Skeletal muscle tissue (tissue), 4 donors: ENCODE measurements around the gene PPA1. TPM values are rescaled to one million over a fixed set of nuclear protein-coding genes. Genes with fewer than 3 reads are reported as not detected.
A peak's percentile ranks its signal among the peaks of the same experiment; 100 is the strongest.
"Not testable (repeated sequence)": the region's sequence is repeated elsewhere in the genome, so short reads cannot be mapped to it uniquely, and the experiment has no call there.

Experiments
- H3K27ac ChIP-seq: one replicate; pipeline ENCODE4 v1.7.0; 2013; ENCODE audit warnings: mild to moderate bottlenecking, low read depth, low read length, inconsistent platforms
- H3K27me3 ChIP-seq, 3 donors: one replicate each; pipeline ENCODE4 v1.7.0; 2013; ENCODE audit warnings: low read length in 3 of 3; ENCODE audit not compliant: control insufficient read depth in 3 of 3, insufficient read depth in 3 of 3
- H3K36me3 ChIP-seq, 3 donors: one replicate each; pipeline ENCODE4 v1.7.0; 2013; ENCODE audit warnings: low read length in 3 of 3; ENCODE audit not compliant: control insufficient read depth in 3 of 3, insufficient read depth in 3 of 3
- H3K4me1 ChIP-seq, 3 donors: one replicate each; pipeline ENCODE4 v1.7.0; 2013; ENCODE audit warnings: low read length in 3 of 3, mild to moderate bottlenecking in 3 of 3; ENCODE audit not compliant: control insufficient read depth in 3 of 3, insufficient read depth in 3 of 3
- H3K4me3 ChIP-seq, 3 donors: one replicate each; pipeline ENCODE4 v1.7.0; 2013; ENCODE audit warnings: low read length in 3 of 3
- H3K9ac ChIP-seq, 3 donors: one replicate each; pipeline ENCODE4 v1.7.0; 2013; ENCODE audit warnings: low read length in 3 of 3, mild to moderate bottlenecking in 3 of 3, moderate library complexity in 2 of 3, low read depth in 1 of 3
- H3K9me3 ChIP-seq, 3 donors: one replicate each; pipeline ENCODE4 v1.7.0; 2013; ENCODE audit warnings: low read length in 3 of 3; ENCODE audit not compliant: control insufficient read depth in 3 of 3
- total RNA-seq: library from RNA; depleted of rRNA; stranded (reverse); fragments of >200 nt; gene quantifications from one replicate; pipeline ENCODE4 v1.2.3, GENCODE V29; 2014
- donor health status: Osteomylitis.

PPA1 gene
- total RNA-seq, 1 donor from 2014 or later = 59.5 TPM

- H3K27me3 ChIP-seq, H3K27ac ChIP-seq, H3K4me1 ChIP-seq, H3K9ac ChIP-seq, H3K9me3 ChIP-seq, H3K36me3 ChIP-seq, H3K4me3 ChIP-seq: not testable (repeated sequence)
These were observed 4.8 kb upstream of the PPA1 start for GRCh38 chr10:70237958-70238536.

DNA sequence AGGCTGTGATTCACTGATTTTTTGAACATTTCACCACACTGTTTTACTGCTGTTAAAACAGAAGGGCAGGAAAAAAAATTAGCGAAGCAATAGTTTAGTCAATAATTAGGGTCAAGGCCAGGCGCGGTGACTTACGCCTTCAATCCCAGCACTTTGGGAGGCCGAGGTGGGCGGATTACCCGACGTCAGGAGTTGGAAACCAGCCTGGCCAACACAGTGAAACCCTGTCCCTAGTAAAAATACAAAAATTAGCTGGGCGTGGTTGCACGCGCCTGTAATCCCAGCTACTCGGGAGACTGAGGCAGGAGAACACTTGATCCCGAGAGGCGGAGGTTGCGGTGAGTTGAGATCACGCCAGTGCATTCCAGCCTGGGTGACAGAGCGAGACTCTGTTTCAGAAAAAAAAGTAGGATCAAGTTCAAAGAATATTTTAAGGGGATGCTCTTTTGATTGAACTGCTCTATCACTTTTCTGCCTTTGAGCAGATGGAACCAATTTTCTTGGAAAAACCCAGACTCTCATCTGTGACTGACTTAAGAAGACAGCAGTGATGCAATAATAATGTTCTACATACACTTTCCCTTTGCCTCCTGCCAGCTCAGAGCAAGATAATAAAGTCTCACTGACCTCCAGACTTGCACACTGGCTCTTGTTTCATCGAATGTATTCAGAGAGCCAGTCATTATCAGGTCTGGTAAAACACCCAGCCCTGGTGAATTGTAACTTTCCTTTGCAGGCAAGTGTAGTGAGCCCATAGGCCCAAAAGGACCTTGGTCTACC is 1.6 kb upstream of the PPA1 start:
- peak overlapping the region; percentile 4 for H3K27ac ChIP-seq
- H3K4me3 ChIP-seq = no peak overlapping the region
- H3K9me3 ChIP-seq = no peaks in the 10 kb centered on the region
- H3K4me1 ChIP-seq = peaks cover 6 to 16% (median 13%) of the 10 kb centered on the region in 3 donors
- no peaks in the 10 kb centered on the region for H3K27me3 ChIP-seq
- H3K9ac ChIP-seq = no peak overlapping the region
- H3K36me3 ChIP-seq = peaks cover 0 to 3% (median 2%) of the 10 kb centered on the region in 3 donors

DNA sequence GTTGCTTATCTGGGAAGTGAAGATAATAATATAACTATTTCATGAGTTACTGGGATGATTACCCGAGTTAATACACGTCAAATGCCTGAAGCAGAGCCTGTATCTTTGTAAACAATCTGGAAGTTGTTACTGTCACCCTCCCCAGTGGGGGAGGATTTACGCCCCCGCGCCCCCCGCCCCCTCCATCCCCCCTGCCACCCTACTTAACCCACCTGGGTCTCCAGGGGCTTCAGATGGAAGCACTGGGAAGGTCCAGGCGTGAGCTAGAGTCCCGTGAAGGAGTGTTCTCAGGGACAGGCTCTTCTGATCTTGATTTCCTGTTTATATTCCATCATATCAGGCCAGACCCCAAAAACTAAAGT is 691 bp upstream of the PPA1 start:
- H3K27ac ChIP-seq = peak overlapping the region; percentile 81
- H3K36me3 ChIP-seq = peaks cover 0 to 3% (median 2%) of the 10 kb centered on the region in 3 donors
- peak overlapping the region; percentile 79 to 87 (median 86) for H3K4me3 ChIP-seq
- no peaks in the 10 kb centered on the region for H3K27me3 ChIP-seq
- H3K9ac ChIP-seq = peak overlapping the region; percentile 87 to 91 (median 91)
- H3K9me3 ChIP-seq = no peaks in the 10 kb centered on the region
- H3K4me1 ChIP-seq = peaks cover 6 to 16% (median 13%) of the 10 kb centered on the region in 3 donors

GRCh38 chr10:70232859-70233108 is 445 bp downstream of the PPA1 start:
- H3K9ac ChIP-seq = peak overlapping the region; percentile 76 to 87 (median 86)
- H3K27me3 ChIP-seq = no peaks in the 10 kb centered on the region
- H3K36me3 ChIP-seq = peaks cover 0 to 6% (median 6%) of the 10 kb centered on the region in 3 donors
- no peaks in the 10 kb centered on the region for H3K9me3 ChIP-seq
- peaks cover 11 to 16% (median 13%) of the 10 kb centered on the region in 3 donors for H3K4me1 ChIP-seq
- H3K27ac ChIP-seq = peak overlapping the region; percentile 81
- peak overlapping the region; percentile 79 to 85 (median 84) for H3K4me3 ChIP-seq

GRCh38 chr10:70232155-70232858 is 922 bp downstream of the PPA1 start:
- peak overlapping the region; percentile 81 for H3K27ac ChIP-seq
- peak overlapping the region; percentile 79 to 85 (median 84) for H3K4me3 ChIP-seq
- peak overlapping the region; percentile 76 to 87 (median 86) for H3K9ac ChIP-seq
- peaks cover 11 to 17% (median 13%) of the 10 kb centered on the region in 3 donors for H3K4me1 ChIP-seq
- H3K36me3 ChIP-seq = peaks cover 0 to 6% (median 6%) of the 10 kb centered on the region in 3 donors
- no peaks in the 10 kb centered on the region for H3K27me3 ChIP-seq
- H3K9me3 ChIP-seq = no peaks in the 10 kb centered on the region

DNA sequence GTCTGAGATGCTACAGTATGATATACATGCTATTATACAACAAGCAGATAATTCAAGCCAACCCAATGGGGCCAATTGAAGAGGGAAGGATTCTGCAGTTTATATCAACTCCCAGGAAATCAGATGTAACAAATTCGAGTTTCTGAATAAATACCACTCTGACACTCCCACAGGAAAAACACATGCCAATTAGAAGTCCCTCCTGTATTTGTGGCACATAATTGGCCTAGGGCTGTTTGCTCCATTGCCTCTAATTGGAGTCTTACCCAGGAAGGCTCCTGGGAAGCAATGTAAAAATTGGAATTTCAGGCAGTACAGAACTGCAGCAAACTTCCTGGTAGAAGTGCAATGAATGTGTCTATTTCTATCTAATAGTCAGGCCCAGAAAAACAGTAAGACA is 4.7 kb downstream of the PPA1 start:
- H3K4me1 ChIP-seq = peaks cover 6 to 17% (median 10%) of the 10 kb centered on the region in 3 donors
- no peaks in the 10 kb centered on the region for H3K9me3 ChIP-seq
- H3K4me3 ChIP-seq = no peak overlapping the region
- H3K27ac ChIP-seq = no peak overlapping the region
- no peaks in the 10 kb centered on the region for H3K27me3 ChIP-seq
- peaks cover 0 to 6% (median 6%) of the 10 kb centered on the region in 3 donors for H3K36me3 ChIP-seq
- H3K9ac ChIP-seq = no peak overlapping the region

DNA sequence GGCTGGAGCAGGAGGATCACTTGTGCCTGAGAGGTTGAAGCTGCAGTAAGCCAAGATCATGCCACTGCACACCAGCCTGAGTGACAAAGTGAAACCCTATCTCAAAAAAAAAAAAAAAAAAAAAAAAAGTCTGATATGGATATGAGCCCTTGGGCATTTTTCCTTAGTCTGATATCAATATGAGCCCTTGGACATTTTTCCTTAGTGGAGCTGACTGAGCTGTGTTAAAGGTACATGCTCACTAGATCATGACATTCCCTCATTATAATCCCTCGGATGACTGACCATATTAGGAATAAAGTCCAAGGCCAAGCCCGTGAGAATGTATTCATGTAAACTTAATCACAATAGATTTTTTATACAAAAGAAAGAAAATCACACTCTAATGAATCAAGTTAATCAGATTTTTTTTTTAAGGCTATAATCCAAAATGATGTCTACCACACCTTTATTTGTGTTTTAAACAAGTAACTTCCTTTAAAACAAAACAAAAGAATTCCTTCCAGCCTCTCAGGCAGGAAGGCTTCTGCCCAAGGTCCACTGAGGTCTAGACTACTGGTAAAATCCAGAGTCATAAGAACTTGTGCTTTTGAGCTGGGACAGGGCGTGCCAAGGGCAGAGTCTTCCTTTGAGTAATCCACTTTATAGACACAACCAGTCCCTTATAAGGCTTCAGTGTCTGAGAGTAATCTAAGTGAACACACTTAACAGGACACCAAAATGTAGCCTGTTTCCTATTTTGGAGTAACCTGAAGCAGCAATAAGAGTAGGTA is 5.5 kb downstream of the PPA1 start:
- Histone ChIP-seq H3K27ac (no peak overlapping the region), H3K4me1 (peaks cover 5 to 16% (median 9%) of the 10 kb centered on the region in 3 donors), H3K36me3 (peaks cover 0 to 6% (median 6%) of the 10 kb centered on the region in 3 donors), H3K9ac (peak overlapping the region in 1 of 3 donors; percentile 17), H3K9me3 (no peaks in the 10 kb centered on the region), H3K4me3 (no peak overlapping the region), H3K27me3 (no peaks in the 10 kb centered on the region)

DNA sequence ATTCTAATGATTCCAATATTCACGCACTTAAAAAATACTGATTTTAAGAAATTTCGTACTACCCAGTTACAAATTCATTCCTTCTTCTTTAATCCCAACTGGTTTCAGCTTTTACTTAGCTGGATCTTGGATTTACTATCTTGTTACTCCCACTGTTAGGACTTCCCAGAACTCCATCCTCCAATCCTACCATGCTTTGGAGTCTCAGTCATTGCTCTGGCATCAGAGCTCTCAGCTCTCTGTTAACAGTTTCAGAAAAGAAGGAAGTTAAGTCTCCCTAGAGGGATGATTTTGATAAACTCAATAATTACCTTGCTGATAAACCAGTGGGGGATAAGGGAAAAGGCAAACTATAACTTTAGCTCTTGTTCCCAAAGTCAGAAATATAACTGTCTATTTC is 9.5 kb downstream of the PPA1 start:
- Histone ChIP-seq H3K4me1 (peaks cover 3 to 7% (median 4%) of the 10 kb centered on the region in 3 donors), H3K27ac (no peak overlapping the region), H3K27me3 (no peaks in the 10 kb centered on the region), H3K36me3 (peaks cover 0 to 3% (median 2%) of the 10 kb centered on the region in 3 donors), H3K9ac (no peak overlapping the region), H3K9me3 (no peaks in the 10 kb centered on the region), H3K4me3 (no peak overlapping the region)

GRCh38 chr10:70222811-70223447 is 10.3 kb downstream of the PPA1 start:
- H3K9me3 ChIP-seq, H3K27me3 ChIP-seq: not testable (repeated sequence)

More at GRCh38 chr10:70222811-70223447, 10.3 kb downstream of the PPA1 start:
- H3K9ac ChIP-seq, H3K27ac ChIP-seq, H3K4me3 ChIP-seq, H3K36me3 ChIP-seq, H3K4me1 ChIP-seq: not testable (repeated sequence)
